Breast epithelium (tissue), 4 donors: ENCODE measurements around the gene PGPEP1. TPM values are rescaled to one million over a fixed set of nuclear protein-coding genes. Genes with fewer than 3 reads are reported as not detected.

Experiments used
- DNase-seq, 2 donors: peaks; one replicate each; pipeline ENCODE4 v3.0.0-alpha.2; 2019; ENCODE audit warnings: low spot score in 2 of 2
- H3K27ac ChIP-seq, 2 donors: fragments of 200-600 bp; sonication (generic) in 1 of 2; one replicate each; pipeline ENCODE4 v1.5.1; 2016 to 2019; ENCODE audit warnings: mild to moderate bottlenecking in 1 of 2
- H3K27me3 ChIP-seq, 2 donors: fragments of 200-600 bp; sonication (generic) in 1 of 2; one replicate each; pipeline versions ENCODE4 v1.5.1 to v1.6.0; 2017 to 2019; ENCODE audit warnings: control low read depth in 1 of 2, mild to moderate bottlenecking in 1 of 2
- H3K36me3 ChIP-seq: fragments of 200-600 bp; one replicate; pipeline ENCODE4 v1.5.1; 2019
- H3K4me1 ChIP-seq, 2 donors: fragments of 200-600 bp; sonication (generic); one replicate each; pipeline ENCODE4 v1.5.1; 2016 to 2019; ENCODE audit warnings: control low read depth in 1 of 2
- H3K4me3 ChIP-seq, 3 donors: fragments of 200-600 bp; sonication (generic); 1 replicate in 2 of 3; 2 replicates in 1 of 3; pipeline ENCODE4 v1.5.1; 2016 to 2019; ENCODE audit warnings: mild to moderate bottlenecking in 3 of 3, moderate library complexity in 2 of 3
- H3K9me3 ChIP-seq, 2 donors: fragments of 200-600 bp; sonication (generic) in 1 of 2; one replicate each; pipeline ENCODE4 v1.5.1; 2016 to 2019; ENCODE audit warnings: control low read depth in 1 of 2
- POLR2A ChIP-seq: fragments of 450-650 bp; IDR thresholded peaks from one replicate; pipeline ENCODE4 v1.6.1; 2016; ENCODE audit warnings: antibody characterized with exemption, mild to moderate bottlenecking, moderate library complexity
- POLR2AphosphoS5 ChIP-seq, 3 donors: sonication (generic); formaldehyde crosslinking; IDR thresholded peaks; one replicate each; pipeline ENCODE4 v1.6.1; 2017; ENCODE audit warnings: antibody characterized with exemption in 3 of 3
- intact Hi-C: fragments of 100-400 bp; cut with DNase I; formaldehyde crosslinking; loops from one replicate; pipeline ENCODE4 v1.15.1; 2023; ENCODE audit warnings: low total_unique reads
- total RNA-seq, 3 donors: library from RNA; depleted of rRNA; stranded (reverse); fragments of >200 nt; gene quantifications; one replicate each; pipeline ENCODE4 v1.1.0, GENCODE V29; 2016
- TF ChIP-seq, protein P1 (sequence below), 3 donors: fragments of 450-650 bp; IDR thresholded peaks; one replicate each; pipeline ENCODE4 v1.5.1; 2016 to 2017; ENCODE audit warnings: antibody characterized with exemption in 3 of 3, mild to moderate bottlenecking in 3 of 3, moderate library complexity in 3 of 3

PGPEP1 gene
- total RNA-seq, 3 donors from 2014 or later: 22.5 to 29.2 (median 25.9) TPM

DNA sequence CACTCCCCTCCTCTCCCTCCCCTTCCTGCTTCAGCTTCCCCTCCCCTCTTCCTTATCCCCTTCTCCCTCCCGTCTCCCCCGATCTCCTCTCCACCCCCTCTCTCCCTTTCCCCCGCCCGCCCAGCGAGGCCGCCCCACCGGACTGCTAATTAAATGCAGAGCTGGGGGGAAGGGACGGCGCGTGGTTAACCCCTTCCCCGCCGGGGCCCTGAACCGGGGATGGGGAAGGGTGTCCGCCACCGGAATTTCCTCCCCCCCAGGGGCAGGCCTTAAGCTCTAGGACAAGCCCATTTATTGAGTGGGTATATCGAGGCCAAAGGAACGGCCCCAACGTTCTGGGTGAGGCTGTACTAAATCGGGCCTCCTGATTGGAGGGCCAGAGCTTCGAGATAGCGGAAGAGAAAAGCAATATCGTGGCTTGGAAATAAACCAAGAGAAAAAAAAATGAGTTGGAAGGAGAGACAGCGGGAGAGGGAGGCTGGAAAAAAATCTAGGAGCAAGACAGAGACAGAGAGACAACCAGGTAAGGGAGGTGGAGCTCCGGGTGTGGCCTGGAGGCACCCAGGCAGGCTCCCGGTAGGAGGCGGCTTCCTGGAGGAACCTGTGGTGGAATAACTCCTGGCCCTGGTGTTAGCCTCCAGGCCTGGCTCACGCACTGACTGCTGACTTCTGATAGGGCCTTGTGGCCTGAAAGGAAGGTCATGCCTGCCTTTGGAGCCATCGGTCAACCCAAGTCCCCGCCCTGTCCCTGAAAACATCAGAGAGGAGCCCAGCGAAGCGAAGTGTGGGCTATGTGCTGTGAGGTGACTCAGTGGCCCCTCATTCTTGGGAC lies 47.4 kb upstream of the PGPEP1 start:
- H3K4me3 ChIP-seq: peak overlapping the region; percentile 52 to 78 (median 73)
- no peaks in the 10 kb centered on the region for H3K4me1 ChIP-seq
- no peaks in the 10 kb centered on the region for H3K36me3 ChIP-seq
- DNase-seq: peak; percentile 70
- peak overlapping the region; percentile 99 to 100 for H3K27ac ChIP-seq
- no peaks in the 10 kb centered on the region for H3K9me3 ChIP-seq
- TF ChIP-seq POLR2A (no peak), POLR2AphosphoS5 (IDR thresholded peaks at IDR 0.05) (peak in 1 of 3 donors; percentile 54)
- TF ChIP-seq, protein P1, sequence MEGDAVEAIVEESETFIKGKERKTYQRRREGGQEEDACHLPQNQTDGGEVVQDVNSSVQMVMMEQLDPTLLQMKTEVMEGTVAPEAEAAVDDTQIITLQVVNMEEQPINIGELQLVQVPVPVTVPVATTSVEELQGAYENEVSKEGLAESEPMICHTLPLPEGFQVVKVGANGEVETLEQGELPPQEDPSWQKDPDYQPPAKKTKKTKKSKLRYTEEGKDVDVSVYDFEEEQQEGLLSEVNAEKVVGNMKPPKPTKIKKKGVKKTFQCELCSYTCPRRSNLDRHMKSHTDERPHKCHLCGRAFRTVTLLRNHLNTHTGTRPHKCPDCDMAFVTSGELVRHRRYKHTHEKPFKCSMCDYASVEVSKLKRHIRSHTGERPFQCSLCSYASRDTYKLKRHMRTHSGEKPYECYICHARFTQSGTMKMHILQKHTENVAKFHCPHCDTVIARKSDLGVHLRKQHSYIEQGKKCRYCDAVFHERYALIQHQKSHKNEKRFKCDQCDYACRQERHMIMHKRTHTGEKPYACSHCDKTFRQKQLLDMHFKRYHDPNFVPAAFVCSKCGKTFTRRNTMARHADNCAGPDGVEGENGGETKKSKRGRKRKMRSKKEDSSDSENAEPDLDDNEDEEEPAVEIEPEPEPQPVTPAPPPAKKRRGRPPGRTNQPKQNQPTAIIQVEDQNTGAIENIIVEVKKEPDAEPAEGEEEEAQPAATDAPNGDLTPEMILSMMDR (IDR thresholded peaks at IDR 0.05): no peak
- intact Hi-C loops: no loop called here
- H3K27me3 ChIP-seq: no peaks in the 10 kb centered on the region

DNA sequence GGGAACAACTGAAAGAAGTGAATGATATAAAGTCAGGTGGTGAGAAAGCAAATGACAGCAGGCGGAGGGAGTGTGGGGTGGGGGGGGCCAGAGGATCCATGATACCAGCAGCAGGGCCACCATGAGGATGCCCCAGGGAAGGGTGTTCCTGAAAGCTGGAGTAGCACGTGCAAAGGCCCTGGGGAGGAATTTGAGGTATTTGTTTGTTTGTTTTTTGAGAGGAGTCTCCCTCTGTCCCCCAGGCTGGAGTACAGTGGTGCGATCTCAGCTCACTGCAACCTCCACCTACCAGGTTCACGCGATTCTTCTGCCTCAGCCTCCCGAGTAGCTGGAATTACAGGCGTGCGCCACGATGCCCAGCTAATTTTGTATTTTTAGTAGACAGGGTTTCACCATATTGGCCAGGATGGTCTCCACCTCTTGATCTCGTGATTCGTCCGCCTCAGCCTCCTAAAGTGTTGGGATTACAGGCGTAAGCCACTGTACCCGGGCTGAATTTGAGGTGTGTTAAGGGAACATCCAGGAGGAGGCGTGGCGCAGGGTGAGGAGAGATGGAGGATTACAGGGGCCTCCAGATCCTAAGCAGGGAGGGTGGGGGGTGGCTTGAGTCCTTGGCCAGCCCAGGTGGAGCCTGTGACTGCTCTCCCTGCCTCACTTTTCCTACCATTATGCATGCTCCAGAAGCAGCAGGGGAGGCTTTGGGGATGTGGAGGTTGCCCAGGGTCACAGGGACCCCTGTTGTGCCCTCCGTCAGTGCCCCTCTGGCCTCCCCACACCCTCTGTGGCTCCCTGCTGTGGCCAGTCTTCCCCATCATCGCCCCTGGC lies 46.5 kb upstream of the PGPEP1 start:
- peak overlapping the region; percentile 52 to 78 (median 73) for H3K4me3 ChIP-seq
- intact Hi-C loops: no loop called here
- no peaks in the 10 kb centered on the region for H3K27me3 ChIP-seq
- H3K36me3 ChIP-seq: no peaks in the 10 kb centered on the region
- TF ChIP-seq POLR2AphosphoS5 (IDR thresholded peaks at IDR 0.05): no peak
- TF ChIP-seq POLR2A: no peak
- TF ChIP-seq, protein P1 (IDR thresholded peaks at IDR 0.05): no peak
- no peaks in the 10 kb centered on the region for H3K9me3 ChIP-seq
- H3K4me1 ChIP-seq: no peaks in the 10 kb centered on the region
- H3K27ac ChIP-seq: peak overlapping the region; percentile 99 to 100
- no peak for DNase-seq

DNA sequence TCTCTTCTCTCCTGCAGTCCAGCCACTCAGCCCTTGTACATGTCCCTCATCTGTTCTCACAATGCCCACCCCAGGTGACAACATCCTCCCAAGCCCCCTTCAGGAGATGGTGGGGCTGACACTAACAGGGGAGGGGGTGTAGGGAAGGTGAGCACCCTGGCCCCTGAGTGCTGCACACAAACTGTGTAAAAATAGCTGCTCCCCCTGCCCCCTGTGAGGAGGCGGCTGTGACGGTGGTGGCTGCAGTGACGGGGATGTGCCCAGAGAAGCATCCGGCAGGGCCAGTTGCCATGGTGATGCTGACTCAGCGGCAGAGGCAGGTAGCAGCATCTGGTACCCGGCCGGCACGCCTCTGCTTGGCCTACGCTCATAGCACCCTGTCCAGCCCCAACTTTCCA lies 45.9 kb upstream of the PGPEP1 start:
- H3K9me3 ChIP-seq: no peaks in the 10 kb centered on the region
- TF ChIP-seq POLR2AphosphoS5 (IDR thresholded peaks at IDR 0.05) (no peak), POLR2A (no peak)
- TF ChIP-seq, protein P1 (IDR thresholded peaks at IDR 0.05): no peak
- H3K36me3 ChIP-seq: no peaks in the 10 kb centered on the region
- no peaks in the 10 kb centered on the region for H3K27me3 ChIP-seq
- no peak for DNase-seq
- intact Hi-C loops: no loop called here
- no peak overlapping the region for H3K4me3 ChIP-seq
- H3K4me1 ChIP-seq: no peaks in the 10 kb centered on the region
- H3K27ac ChIP-seq: peak overlapping the region; percentile 99 to 100

GRCh38 chr19:18295034-18295451 lies 45.4 kb upstream of the PGPEP1 start:
- DNase-seq: no peak
- intact Hi-C loops: loop anchor here (5.0 kb wide), 1 partner anchor 1633 kb away; the partner anchor contains the start of genes SMIM7 and TMEM38A
- Histone ChIP-seq H3K4me1 (no peaks in the 10 kb centered on the region), H3K36me3 (no peaks in the 10 kb centered on the region), H3K4me3 (no peak overlapping the region), H3K27me3 (no peaks in the 10 kb centered on the region), H3K9me3 (no peaks in the 10 kb centered on the region), H3K27ac (peak overlapping the region in 1 of 2 donors; percentile 99)
- TF ChIP-seq POLR2AphosphoS5 (IDR thresholded peaks at IDR 0.05): no peak
- TF ChIP-seq, protein P1 (IDR thresholded peaks at IDR 0.05): no peak
